A549 (cell line): ENCODE results near the gene MTO1. TPM values are rescaled to one million over a fixed set of nuclear protein-coding genes. Genes with fewer than 3 reads are reported as not detected.
A peak's percentile ranks its signal among the peaks of the same experiment; 100 is the strongest.

Experiments
- ATAC-seq, 2 experiments: fragments of 200-7000 bp in 1 of 2; fragments of >200 bp in 1 of 2; cut with Nextera tagmentation in 1 of 2; cut with Tn5 transposase in 1 of 2; 3 replicates each; pipeline versions ENCODE4 v1.8.0 to v1.9.1; 2018 to 2020; ENCODE audit warnings: mild to moderate bottlenecking in 1 of 2, moderate library complexity in 1 of 2
- CTCF ChIA-PET: fragments of 300-600 bp; sonication (Branson Sonifier 250); formaldehyde crosslinking; extraction: SDS; loops from one replicate; lab custom pipeline; 2021; ENCODE audit warnings: antibody characterized with exemption, inconsistent platforms; lab: Yijun Ruan, JAX
- POLR2A ChIA-PET: fragments of 350-600 bp; formaldehyde crosslinking; extraction: SDS; loops from one replicate; lab custom pipeline; 2021; ENCODE audit warnings: antibody characterized with exemption, inconsistent platforms; lab: Yijun Ruan, JAX
- DNase-seq, 2 experiments: peaks; one replicate each; pipeline versions ENCODE4 v3.0.0 to v3.0.0-alpha.2; 2011 to 2016; ENCODE audit warnings: low read depth in 1 of 2, low spot score in 1 of 2
- FAIRE-seq: peaks from 2 replicates; lab custom pipeline; 2011; peaks lifted over from hg19 to GRCh38; lab: Jason Lieb, UNC
- H3K27ac ChIP-seq, 2 experiments: fragments of >200 bp; sonication (Bioruptor Twin); formaldehyde crosslinking; 3 replicates each; pipeline ENCODE4 v1.5.1; 2016 to 2017
- H3K4me1 ChIP-seq: fragments of >200 bp; sonication (Bioruptor Twin); formaldehyde crosslinking; 3 replicates; pipeline ENCODE4 v1.6.1; 2016
- H3K4me2 ChIP-seq: fragments of >200 bp; sonication (Bioruptor Twin); formaldehyde crosslinking; 3 replicates; pipeline ENCODE4 v1.6.1; 2016
- H3K4me3 ChIP-seq: fragments of >200 bp; sonication (Bioruptor Twin); formaldehyde crosslinking; 3 replicates; pipeline ENCODE4 v1.5.1; 2016
- H3K9me3 ChIP-seq: fragments of >200 bp; sonication (Bioruptor Twin); formaldehyde crosslinking; 3 replicates; pipeline ENCODE4 v1.6.1; 2016
- ATOH8 ChIP-seq: fragments of 250-450 bp; sonication (Bioruptor Pico); IDR thresholded peaks from 2 replicates; pipeline ENCODE4 v1.5.0; 2020; ENCODE audit warnings: low read depth, mild to moderate bottlenecking, moderate library complexity
- E2F6 ChIP-seq: IDR thresholded peaks from 2 replicates; pipeline ENCODE4 v1.6.1; 2012; ENCODE audit warnings: low read depth, borderline replicate concordance
- EP300 ChIP-seq, 2 experiments: fragments of >200 bp; sonication (Bioruptor Twin); formaldehyde crosslinking; IDR thresholded peaks; 2 replicates in 1 of 2; 3 replicates in 1 of 2; pipeline ENCODE4 v1.6.1; 2016 to 2017
- ESRRA ChIP-seq: fragments of 150-350 bp; IDR thresholded peaks from 2 replicates; pipeline ENCODE4 v1.6.1; 2014; ENCODE audit warnings: mild to moderate bottlenecking, low read length, borderline replicate concordance
- FOSB ChIP-seq: fragments of 250-450 bp; sonication (Bioruptor Pico); IDR thresholded peaks from 2 replicates; pipeline ENCODE4 v1.5.0; 2020; ENCODE audit warnings: mild to moderate bottlenecking, moderate library complexity
- FOSL2 ChIP-seq, 2 experiments: fragments of 450-650 bp in 1 of 2; fragments of >200 bp in 1 of 2; sonication (Bioruptor Twin) in 1 of 2; formaldehyde crosslinking; IDR thresholded peaks; 2 replicates each; pipeline versions ENCODE4 v1.5.0 to v1.6.1; 2016 to 2020; ENCODE audit warnings: mild to moderate bottlenecking in 1 of 2, moderate library complexity in 1 of 2
- FOXS1 ChIP-seq: fragments of 250-450 bp; sonication (Bioruptor Pico); IDR thresholded peaks from 2 replicates; pipeline ENCODE4 v1.5.0; 2020; ENCODE audit warnings: mild to moderate bottlenecking, moderate library complexity
- GATA3 ChIP-seq: IDR thresholded peaks from 2 replicates; pipeline ENCODE4 v1.6.1; 2012; ENCODE audit warnings: borderline replicate concordance
- HOXA7 ChIP-seq: fragments of 250-450 bp; sonication (Bioruptor Pico); IDR thresholded peaks from 2 replicates; pipeline ENCODE4 v1.5.0; 2020; ENCODE audit warnings: mild to moderate bottlenecking, moderate library complexity
- HOXB13 ChIP-seq: fragments of 250-450 bp; sonication (Bioruptor Pico); IDR thresholded peaks from 2 replicates; pipeline ENCODE4 v1.5.0; 2020; ENCODE audit warnings: low read depth, mild to moderate bottlenecking, moderate library complexity
- JUNB ChIP-seq: fragments of >200 bp; sonication (Bioruptor Twin); formaldehyde crosslinking; IDR thresholded peaks from 2 replicates; pipeline ENCODE4 v1.6.1; 2016
- KDM5A ChIP-seq: fragments of 200-600 bp; sonication (generic); IDR thresholded peaks from 2 replicates; pipeline ENCODE4 v1.6.1; 2016; ENCODE audit warnings: antibody characterized with exemption, mild to moderate bottlenecking
- MYC ChIP-seq: IDR thresholded peaks from 2 replicates; pipeline ENCODE4 v1.6.1; 2012; ENCODE audit warnings: mild to moderate bottlenecking, inconsistent platforms, low read length, improper control_type of control experiment, borderline replicate concordance
- NFE2L2 ChIP-seq: fragments of 150-350 bp; conservative IDR thresholded peaks from 2 replicates; pipeline ENCODE4 v1.6.1; 2014; ENCODE audit warnings: low read length
- NR3C1 ChIP-seq: fragments of >200 bp; sonication (Bioruptor Twin); formaldehyde crosslinking; IDR thresholded peaks from 3 replicates; pipeline ENCODE4 v1.6.1; 2017
- POLR2A ChIP-seq: IDR thresholded peaks from 2 replicates; pipeline ENCODE4 v1.6.1; 2012; ENCODE audit warnings: mild to moderate bottlenecking, low read length
- POLR2AphosphoS2 ChIP-seq: conservative IDR thresholded peaks from 2 replicates; pipeline ENCODE4 v1.6.1; 2012; ENCODE audit warnings: low read length, improper control_type of control experiment, inconsistent platforms
- RFX5 ChIP-seq: fragments of 450-650 bp; IDR thresholded peaks from 2 replicates; pipeline ENCODE4 v1.7.1; 2014; ENCODE audit warnings: antibody characterized with exemption, mild to moderate bottlenecking, moderate library complexity
- RNF2 ChIP-seq: fragments of 200-600 bp; sonication (generic); IDR thresholded peaks from 2 replicates; pipeline ENCODE4 v1.6.1; 2016; ENCODE audit warnings: low read depth, mild to moderate bottlenecking, antibody characterized with exemption, moderate library complexity, borderline replicate concordance
- SREBF2 ChIP-seq: fragments of 450-650 bp; IDR thresholded peaks from 2 replicates; pipeline ENCODE4 v1.6.1; 2014; ENCODE audit warnings: mild to moderate bottlenecking, moderate library complexity
- TFCP2L1 ChIP-seq: fragments of 250-450 bp; sonication (Bioruptor Pico); IDR thresholded peaks from 2 replicates; pipeline ENCODE4 v1.5.0; 2021; ENCODE audit warnings: mild to moderate bottlenecking
- ZC3H11A ChIP-seq: fragments of 450-650 bp; IDR thresholded peaks from 2 replicates; pipeline ENCODE4 v1.6.1; 2014; ENCODE audit warnings: antibody characterized with exemption, mild to moderate bottlenecking
- ZFP36 ChIP-seq: fragments of 450-650 bp; IDR thresholded peaks from 2 replicates; pipeline ENCODE4 v1.6.1; 2014; ENCODE audit warnings: borderline replicate concordance; ENCODE audit not compliant: partially characterized antibody
- WGBS: methylation state at CpG from one replicate; pipeline ENCODE4 v1.1.6; 2017; ENCODE audit errors: missing lambda C conversion rate; 5-methylcytosine and 5-hydroxymethylcytosine counted together
- polyA plus RNA-seq, 4 experiments: library from polyadenylated mRNA; depleted of rRNA in 3 of 4; stranded (reverse); fragments of >200 nt; fragmentation: RNase III in 1 of 4; extraction: RNeasy Plus Mini Kit Qiagen cat#74134 plus additional on column Dnase treatment in 1 of 4; gene quantifications; 2 replicates in 3 of 4; 3 replicates in 1 of 4; pipeline ENCODE4 v1.2.3, GENCODE V29; 2011 to 2017
- TF ChIP-seq, protein P1 (sequence below): fragments of >200 bp; sonication (Bioruptor Twin); formaldehyde crosslinking; IDR thresholded peaks from 2 replicates; pipeline ENCODE4 v1.6.1; 2016
- TF ChIP-seq, protein P2 (sequence below): fragments of 200-600 bp; sonication (generic); IDR thresholded peaks from 2 replicates; pipeline ENCODE4 v1.6.1; 2016; ENCODE audit warnings: antibody characterized with exemption, mild to moderate bottlenecking, moderate library complexity
- TF ChIP-seq, protein P3 (sequence below): IDR thresholded peaks from 2 replicates; pipeline ENCODE4 v1.6.1; 2012

Gene MTO1
- polyA plus RNA-seq, 2 of the 4 experiments (the other 2 are of a cell fraction): 12.8 to 19.9 TPM

DNA sequence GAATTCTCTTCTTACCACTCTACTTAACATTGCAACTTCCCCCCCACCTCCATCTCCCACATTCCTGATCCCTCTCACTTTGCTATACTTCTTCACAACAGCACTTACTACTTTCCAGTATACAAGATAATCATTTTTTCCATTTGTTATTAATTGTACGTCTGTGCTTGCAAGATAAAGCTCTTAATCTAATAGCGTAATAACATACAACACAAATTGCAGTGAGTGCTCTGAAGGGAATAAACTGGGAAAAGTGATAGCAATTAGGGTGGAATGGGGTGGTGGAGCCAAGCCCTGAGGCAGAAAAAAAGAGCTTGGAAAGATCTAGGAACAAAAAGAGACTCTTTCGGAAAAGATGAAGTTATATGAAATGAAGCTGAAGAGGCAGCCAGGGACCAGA lies 18.0 kb upstream of the MTO1 start (continued):
- TF ChIP-seq RNF2 (no peak), FOSL2 (IDR thresholded peaks at IDR 0.05) (no peak), FOSL2 (CRISPR knock-in tag; IDR thresholded peaks at IDR 0.05) (no peak), MYC (no peak)
- TF ChIP-seq, protein P1, sequence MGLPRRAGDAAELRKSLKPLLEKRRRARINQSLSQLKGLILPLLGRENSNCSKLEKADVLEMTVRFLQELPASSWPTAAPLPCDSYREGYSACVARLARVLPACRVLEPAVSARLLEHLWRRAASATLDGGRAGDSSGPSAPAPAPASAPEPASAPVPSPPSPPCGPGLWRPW: no peak
- TF ChIP-seq, protein P2, sequence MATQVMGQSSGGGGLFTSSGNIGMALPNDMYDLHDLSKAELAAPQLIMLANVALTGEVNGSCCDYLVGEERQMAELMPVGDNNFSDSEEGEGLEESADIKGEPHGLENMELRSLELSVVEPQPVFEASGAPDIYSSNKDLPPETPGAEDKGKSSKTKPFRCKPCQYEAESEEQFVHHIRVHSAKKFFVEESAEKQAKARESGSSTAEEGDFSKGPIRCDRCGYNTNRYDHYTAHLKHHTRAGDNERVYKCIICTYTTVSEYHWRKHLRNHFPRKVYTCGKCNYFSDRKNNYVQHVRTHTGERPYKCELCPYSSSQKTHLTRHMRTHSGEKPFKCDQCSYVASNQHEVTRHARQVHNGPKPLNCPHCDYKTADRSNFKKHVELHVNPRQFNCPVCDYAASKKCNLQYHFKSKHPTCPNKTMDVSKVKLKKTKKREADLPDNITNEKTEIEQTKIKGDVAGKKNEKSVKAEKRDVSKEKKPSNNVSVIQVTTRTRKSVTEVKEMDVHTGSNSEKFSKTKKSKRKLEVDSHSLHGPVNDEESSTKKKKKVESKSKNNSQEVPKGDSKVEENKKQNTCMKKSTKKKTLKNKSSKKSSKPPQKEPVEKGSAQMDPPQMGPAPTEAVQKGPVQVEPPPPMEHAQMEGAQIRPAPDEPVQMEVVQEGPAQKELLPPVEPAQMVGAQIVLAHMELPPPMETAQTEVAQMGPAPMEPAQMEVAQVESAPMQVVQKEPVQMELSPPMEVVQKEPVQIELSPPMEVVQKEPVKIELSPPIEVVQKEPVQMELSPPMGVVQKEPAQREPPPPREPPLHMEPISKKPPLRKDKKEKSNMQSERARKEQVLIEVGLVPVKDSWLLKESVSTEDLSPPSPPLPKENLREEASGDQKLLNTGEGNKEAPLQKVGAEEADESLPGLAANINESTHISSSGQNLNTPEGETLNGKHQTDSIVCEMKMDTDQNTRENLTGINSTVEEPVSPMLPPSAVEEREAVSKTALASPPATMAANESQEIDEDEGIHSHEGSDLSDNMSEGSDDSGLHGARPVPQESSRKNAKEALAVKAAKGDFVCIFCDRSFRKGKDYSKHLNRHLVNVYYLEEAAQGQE: no peak

GRCh38 chr6:73451223-73452106 lies 10.1 kb upstream of the MTO1 start:
- Histone ChIP-seq H3K4me3 (peak overlapping the region; percentile 60), H3K9me3 (no peaks in the 10 kb centered on the region), H3K27ac (peak overlapping the region; percentile 86 to 97), H3K4me1 (no peaks in the 10 kb centered on the region), H3K4me2 (peak overlapping the region; percentile 75)
- ChIA-PET POLR2A (interaction anchor here (1.1 to 2.4 kb wide), 5 partner anchors 10 to 202 kb away, joined by 3 to 11 read pairs (median 8); partner anchors contain the start of genes EEF1A1, MTO1 and SLC17A5), CTCF (interaction anchor here (0.6 to 2.0 kb wide), 5 partner anchors 11 to 201 kb away, joined by 3 to 10 read pairs (median 3); partner anchors contain the start of gene MTO1)
- ATAC-seq (peak; percentile 83 to 89), DNase-seq (peak; percentile 29 to 58), FAIRE-seq (no peak)
- TF ChIP-seq SREBF2 (no peak), E2F6 (peak; percentile 91), RFX5 (no peak), NFE2L2 (no peak), ESRRA (no peak), ATOH8 (CRISPR knock-in tag) (0 out of 2 replicates have a peak, but pooled peaks have one; percentile 44), EP300 (IDR thresholded peaks at IDR 0.05) (no peak), HOXB13 (peak; percentile 30; the same call in 1 of the 2 replicates), NR3C1 (no peak)
- TF ChIP-seq, protein P3, sequence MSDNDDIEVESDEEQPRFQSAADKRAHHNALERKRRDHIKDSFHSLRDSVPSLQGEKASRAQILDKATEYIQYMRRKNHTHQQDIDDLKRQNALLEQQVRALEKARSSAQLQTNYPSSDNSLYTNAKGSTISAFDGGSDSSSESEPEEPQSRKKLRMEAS: peak; percentile 96
- WGBS: under 1% methylated on average over 28 of the region's 79 CpGs

DNA sequence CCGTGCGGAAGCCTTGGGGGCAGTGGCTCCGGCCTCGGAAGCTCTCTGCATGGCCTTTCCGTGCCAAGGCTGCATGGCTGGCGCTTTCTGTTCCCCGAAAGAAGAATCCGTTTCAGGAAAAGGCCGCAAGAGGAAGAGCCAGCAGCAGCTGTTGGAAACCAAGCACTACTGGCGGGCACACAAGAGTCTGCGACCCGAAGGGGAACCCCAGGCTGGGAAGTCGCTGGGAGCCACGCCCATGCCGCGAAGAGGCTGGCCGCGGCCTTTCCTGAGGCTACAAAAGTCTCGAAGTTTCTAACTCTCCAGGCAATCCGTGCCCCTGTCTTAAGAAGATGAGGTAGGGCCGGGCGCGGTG lies 9.5 kb upstream of the MTO1 start, which contains the start of gene CGAS:
CGAS (minus strand) TSS at position 191 of the 355 bp plus-strand sequence; CDS start at position 75, 116 bp downstream.
- FAIRE-seq (no peak), ATAC-seq (peak; percentile 89)
- CTCF ChIA-PET: interaction anchor here (0.6 to 2.0 kb wide), 4 partner anchors 10 to 201 kb away, joined by 3 to 10 read pairs (median 4); partner anchors contain the start of gene MTO1
- Histone ChIP-seq H3K4me3 (peak within 1 kb of the TSS; percentile 60), H3K27ac (peak within 1 kb of the TSS; percentile 86 to 97), H3K4me2 (peak within 1 kb of the TSS; percentile 75)
- TF ChIP-seq, protein P1: no peak
- TF ChIP-seq POLR2AphosphoS2 (no peak), FOSB (no peak), ZC3H11A (no peak), ZFP36 (no peak), POLR2A (peak; percentile 61), JUNB (no peak), FOXS1 (CRISPR knock-in tag) (no peak), MYC (no peak), E2F6 (peak; percentile 15; the same call in 1 of the 2 replicates), TFCP2L1 (CRISPR knock-in tag) (no peak), HOXA7 (CRISPR knock-in tag) (no peak), GATA3 (no peak), KDM5A (no peak)
- TF ChIP-seq, protein P3: peak; percentile 56; the same call in 1 of the 2 replicates
- TF ChIP-seq, all 56 proteins: peak for 3
- Histone ChIP-seq H3K4me1 (no peaks in the 10 kb centered on the region), H3K9me3 (no peaks in the 10 kb centered on the region)
- 6% methylated on average over 13 of the region's 23 CpGs for WGBS
- DNase-seq: peak; percentile 35 to 80
- POLR2A ChIA-PET: interaction anchor here (1.1 to 2.4 kb wide), 4 partner anchors 9 to 201 kb away, joined by 3 to 11 read pairs (median 9); partner anchors contain the start of genes EEF1A1, MTO1 and SLC17A5
